Type B pancreatic cell (in vitro differentiated cells): ENCODE measurements around the gene DYNC2I2. TPM values are rescaled to one million over a fixed set of nuclear protein-coding genes. Genes with fewer than 3 reads are reported as not detected.

Experiments used
- DNase-seq: peaks from one replicate; pipeline ENCODE4 v3.0.0; 2021; ENCODE audit warnings: mixed read lengths; ENCODE audit not compliant: unreplicated experiment; ENCODE audit errors: extremely low spot score
- H3K27ac Mint-ChIP-seq: 2 replicates; pipeline ENCODE4 v1.8.0; 2021; ENCODE audit warnings: mild to moderate bottlenecking, mixed read lengths
- H3K27me3 Mint-ChIP-seq: 2 replicates; pipeline ENCODE4 v1.8.0; 2021; ENCODE audit warnings: mixed read lengths
- H3K36me3 Mint-ChIP-seq: 2 replicates; pipeline ENCODE4 v1.8.0; 2021; ENCODE audit warnings: mixed read lengths
- H3K4me1 Mint-ChIP-seq: one replicate; pipeline ENCODE4 v1.8.0; 2021; ENCODE audit warnings: mixed read lengths; ENCODE audit not compliant: unreplicated experiment
- H3K4me3 Mint-ChIP-seq: 2 replicates; pipeline ENCODE4 v1.8.0; 2021; ENCODE audit warnings: mild to moderate bottlenecking, mixed read lengths
- H3K9me3 Mint-ChIP-seq: 2 replicates; pipeline ENCODE4 v1.8.0; 2021; ENCODE audit warnings: mixed read lengths
- long read RNA-seq: library from polyadenylated mRNA; unstranded; transcript quantifications from one replicate; pipeline ENCODE4 v2.0.0, GENCODE V29; 2020
- total RNA-seq: library from RNA; stranded (reverse); gene quantifications from 2 replicates; pipeline ENCODE4 v1.2.1, GENCODE V29; 2021; ENCODE audit warnings: low replicate concordance
- TF ChIP-seq, protein P1 (sequence below): fragments of 200-600 bp; sonication (generic); conservative IDR thresholded peaks from 2 replicates; pipeline ENCODE4 v1.5.0; 2021; ENCODE audit warnings: antibody characterized with exemption, mild to moderate bottlenecking

DYNC2I2 gene
- total RNA-seq = 65.0 and 70.6 TPM in 2 replicates
- long read RNA-seq, transcript WDR34-201 (9 exons, 1,755 nt) = major isoform, 12 of 19 reads
- long read RNA-seq, partial matches to known transcripts = 2 of 19 reads
- long read RNA-seq, other reads (novel, unspliced or antisense) = 5 of 19 reads

DNA sequence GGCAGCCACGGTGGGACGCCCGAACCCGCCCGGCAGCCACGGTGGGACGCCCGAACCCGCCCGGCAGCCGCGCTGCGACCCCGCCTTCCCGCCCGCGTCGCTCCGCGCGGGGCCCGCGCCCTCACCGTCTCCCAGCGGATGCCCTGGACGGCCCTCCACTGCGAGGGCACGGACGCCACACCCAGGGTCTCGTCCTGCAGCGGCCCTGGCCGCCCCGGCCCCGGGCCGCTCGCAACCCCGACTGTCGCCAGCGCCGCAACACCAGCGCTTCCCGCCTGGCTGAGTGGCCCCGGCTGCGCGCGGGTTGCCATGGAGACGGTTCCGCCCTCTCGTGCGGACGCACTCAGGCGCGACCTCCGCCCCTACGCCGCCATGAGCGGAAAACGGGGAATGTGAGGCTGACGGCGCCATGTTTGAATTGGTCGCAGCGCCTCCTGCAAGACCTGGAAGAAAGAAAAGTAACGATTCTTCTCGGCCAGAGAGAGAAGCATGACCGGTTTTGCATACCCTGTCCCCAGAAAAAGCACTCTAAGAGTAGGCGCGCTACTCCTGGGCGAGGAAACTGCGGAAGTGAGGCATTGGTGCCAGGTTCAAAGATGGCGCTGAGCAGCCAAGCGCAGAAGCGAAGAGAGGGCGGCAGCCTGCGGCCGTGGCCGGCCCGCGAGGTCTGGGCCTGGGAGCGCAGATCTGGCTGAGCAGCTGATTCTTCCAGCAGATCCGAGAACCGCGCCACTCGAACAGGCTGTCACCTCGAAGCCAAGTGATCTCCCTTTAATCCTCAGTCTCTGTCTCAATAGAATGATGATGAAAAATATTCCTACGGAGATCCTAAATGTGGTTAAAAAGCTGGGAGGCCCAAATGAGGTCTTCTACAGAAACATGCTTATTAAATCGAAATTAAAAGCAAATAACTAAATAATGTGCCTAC, at the start of gene DYNC2I2:
Gene DYNC2I2 (minus strand): TSS at position 432 of the 928 bp plus-strand sequence. CDS start 121 bp downstream, at position 311.
- peaks cover 5% of the 10 kb centered on the region for H3K36me3 Mint-ChIP-seq

DNA sequence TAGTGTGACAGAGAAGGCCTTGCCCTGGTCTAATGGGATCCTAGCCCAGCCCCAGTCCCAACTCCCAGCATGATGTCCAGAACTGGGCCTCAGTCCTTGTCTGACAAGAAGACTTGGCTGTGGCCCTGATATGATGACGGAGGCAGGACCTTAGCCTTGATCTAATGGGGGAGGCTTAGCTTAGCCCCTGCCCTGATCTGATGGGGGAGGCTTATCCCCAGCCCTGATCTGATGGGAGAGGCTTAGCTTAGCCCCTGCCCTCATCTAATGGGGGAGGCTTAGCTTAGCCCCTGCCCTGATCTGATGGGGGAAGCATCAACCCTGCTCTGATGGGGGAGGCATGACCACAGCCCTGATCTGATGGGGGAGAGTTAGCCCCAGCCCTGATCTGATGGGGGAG, 49.4 kb upstream of the DYNC2I2 start:
- Mint-ChIP-seq H3K4me3 (no peak overlapping the region), H3K36me3 (no peaks in the 10 kb centered on the region), H3K9me3 (no peaks in the 10 kb centered on the region), H3K27ac (no peak overlapping the region), H3K27me3 (no peaks in the 10 kb centered on the region), H3K4me1 (no peaks in the 10 kb centered on the region)
- TF ChIP-seq, protein P1, sequence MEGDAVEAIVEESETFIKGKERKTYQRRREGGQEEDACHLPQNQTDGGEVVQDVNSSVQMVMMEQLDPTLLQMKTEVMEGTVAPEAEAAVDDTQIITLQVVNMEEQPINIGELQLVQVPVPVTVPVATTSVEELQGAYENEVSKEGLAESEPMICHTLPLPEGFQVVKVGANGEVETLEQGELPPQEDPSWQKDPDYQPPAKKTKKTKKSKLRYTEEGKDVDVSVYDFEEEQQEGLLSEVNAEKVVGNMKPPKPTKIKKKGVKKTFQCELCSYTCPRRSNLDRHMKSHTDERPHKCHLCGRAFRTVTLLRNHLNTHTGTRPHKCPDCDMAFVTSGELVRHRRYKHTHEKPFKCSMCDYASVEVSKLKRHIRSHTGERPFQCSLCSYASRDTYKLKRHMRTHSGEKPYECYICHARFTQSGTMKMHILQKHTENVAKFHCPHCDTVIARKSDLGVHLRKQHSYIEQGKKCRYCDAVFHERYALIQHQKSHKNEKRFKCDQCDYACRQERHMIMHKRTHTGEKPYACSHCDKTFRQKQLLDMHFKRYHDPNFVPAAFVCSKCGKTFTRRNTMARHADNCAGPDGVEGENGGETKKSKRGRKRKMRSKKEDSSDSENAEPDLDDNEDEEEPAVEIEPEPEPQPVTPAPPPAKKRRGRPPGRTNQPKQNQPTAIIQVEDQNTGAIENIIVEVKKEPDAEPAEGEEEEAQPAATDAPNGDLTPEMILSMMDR = no peak
- no peak for DNase-seq

More for the DNA sequence above, at the start of gene DYNC2I2:
- DNase-seq = peak; percentile 95
- TF ChIP-seq, protein P1 = no peak
- Mint-ChIP-seq H3K27ac (peak within 1 kb of the TSS; percentile 100), H3K9me3 (no peaks in the 10 kb centered on the region), H3K27me3 (no peaks in the 10 kb centered on the region), H3K4me3 (peak within 1 kb of the TSS; percentile 94), H3K4me1 (peaks cover 7% of the 10 kb centered on the region)

DNA sequence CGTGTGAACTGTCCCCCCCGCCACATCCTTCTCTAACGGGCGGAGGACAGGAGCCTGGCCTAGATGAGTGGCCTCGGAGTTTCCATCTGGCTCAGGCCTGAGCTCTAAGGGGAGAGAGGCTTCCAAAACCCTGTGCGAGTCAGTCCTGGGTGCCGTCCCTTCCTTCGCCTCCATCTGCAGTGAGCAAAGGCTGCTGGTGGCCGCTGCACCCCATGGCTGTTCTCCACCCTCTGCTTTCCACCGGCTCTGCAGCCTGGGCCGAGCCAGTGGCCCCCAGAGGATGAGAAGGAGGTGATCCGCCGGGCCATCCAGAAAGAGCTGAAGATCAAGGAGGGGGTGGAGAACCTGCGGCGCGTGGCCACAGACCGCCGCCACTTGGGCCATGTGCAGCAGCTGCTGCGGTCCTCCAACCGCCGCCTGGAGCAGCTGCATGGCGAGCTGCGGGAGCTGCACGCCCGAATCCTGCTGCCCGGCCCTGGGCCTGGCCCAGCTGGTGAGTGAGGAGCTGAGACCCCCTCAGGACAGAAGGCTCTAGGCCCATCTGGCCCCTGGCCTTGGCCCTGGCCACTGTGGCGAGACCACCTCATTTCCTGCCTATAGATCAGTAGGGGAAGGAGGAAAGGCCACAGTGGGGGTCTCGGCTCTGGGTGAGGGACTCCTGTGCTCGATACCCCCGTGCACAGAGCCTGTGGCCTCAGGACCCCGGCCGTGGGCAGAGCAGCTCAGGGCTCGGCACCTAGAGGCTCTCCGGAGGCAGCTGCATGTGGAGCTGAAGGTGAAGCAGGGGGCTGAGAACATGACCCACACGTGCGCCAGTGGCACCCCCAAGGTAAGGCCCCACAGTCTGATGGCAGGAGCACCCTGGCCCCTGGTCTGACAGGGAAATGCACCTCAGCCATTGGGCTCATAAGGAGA, 48.7 kb upstream of the DYNC2I2 start:
- Mint-ChIP-seq H3K27me3 (no peaks in the 10 kb centered on the region), H3K36me3 (no peaks in the 10 kb centered on the region), H3K27ac (no peak overlapping the region), H3K9me3 (no peaks in the 10 kb centered on the region), H3K4me3 (no peak overlapping the region), H3K4me1 (no peaks in the 10 kb centered on the region)
- TF ChIP-seq, protein P1 = no peak
- DNase-seq = no peak

DNA sequence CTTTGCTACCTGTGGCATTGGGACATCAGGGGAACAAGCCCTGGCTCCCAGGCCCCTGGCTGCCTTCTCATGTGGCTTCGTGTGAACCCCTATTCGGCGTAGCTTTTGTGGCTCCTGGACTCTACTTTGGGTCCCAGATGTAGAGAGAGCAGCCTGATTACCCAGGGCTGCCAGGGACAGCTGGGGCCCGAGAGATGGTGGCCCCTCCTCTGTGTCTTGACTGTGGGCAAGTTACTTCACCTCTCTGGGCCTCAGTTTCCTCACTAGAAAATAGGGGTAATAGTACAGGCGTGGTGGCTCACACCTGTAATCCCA, 47.7 kb upstream of the DYNC2I2 start:
- peak overlapping the region; percentile 44 for H3K4me3 Mint-ChIP-seq
- no peak for DNase-seq
- TF ChIP-seq, protein P1 = no peak

DNA sequence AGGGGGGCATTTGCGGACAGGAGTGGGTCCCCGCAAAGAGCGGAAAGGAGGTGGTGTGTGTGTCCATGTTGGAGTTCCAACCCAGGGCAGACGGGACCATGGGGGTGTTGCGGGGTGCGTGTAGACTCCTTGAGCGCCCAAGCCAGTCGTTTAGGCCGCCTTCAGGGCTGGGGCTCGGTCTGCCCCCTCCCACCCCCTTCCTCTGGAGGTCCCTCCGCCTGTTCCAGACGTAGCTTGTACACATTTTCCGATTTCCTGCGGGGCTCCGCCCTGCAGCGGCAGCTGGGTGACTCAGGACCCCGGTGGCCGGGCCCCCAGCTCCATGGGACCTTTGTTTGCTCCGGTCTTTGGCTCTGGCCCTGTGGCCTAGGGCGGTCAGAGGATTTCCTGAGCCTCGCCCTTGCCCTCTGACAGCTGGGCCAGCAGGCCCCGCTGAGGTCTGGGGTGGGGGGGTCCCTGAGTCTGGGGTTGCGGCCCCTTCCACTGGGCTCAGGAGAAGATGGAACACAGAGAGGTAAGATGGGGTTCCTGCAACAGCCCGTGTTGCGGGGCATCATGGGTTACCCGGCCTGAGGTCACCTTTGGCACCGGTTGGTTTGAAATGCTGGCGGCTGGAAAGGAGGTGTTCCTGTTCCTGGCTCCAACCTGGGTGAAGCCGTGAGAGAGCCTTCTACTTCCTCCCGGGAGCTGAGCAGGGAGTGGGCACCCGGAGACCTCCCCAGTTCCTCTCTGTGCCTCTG, 47.1 kb upstream of the DYNC2I2 start:
- DNase-seq = no peak
- Mint-ChIP-seq H3K4me1 (no peaks in the 10 kb centered on the region), H3K4me3 (peak overlapping the region; percentile 88), H3K9me3 (no peaks in the 10 kb centered on the region), H3K36me3 (no peaks in the 10 kb centered on the region), H3K27ac (no peak overlapping the region), H3K27me3 (no peaks in the 10 kb centered on the region)
- TF ChIP-seq, protein P1 = no peak

More for the DNA sequence above, 47.7 kb upstream of the DYNC2I2 start:
- no peaks in the 10 kb centered on the region for H3K4me1 Mint-ChIP-seq
- no peak overlapping the region for H3K27ac Mint-ChIP-seq
- H3K36me3 Mint-ChIP-seq = no peaks in the 10 kb centered on the region
- no peaks in the 10 kb centered on the region for H3K9me3 Mint-ChIP-seq
- no peaks in the 10 kb centered on the region for H3K27me3 Mint-ChIP-seq
